ENCODE measurements around the gene AGO3. TPM values are rescaled to one million over a fixed set of nuclear protein-coding genes. Genes with fewer than 3 reads are reported as not detected.
A peak's percentile ranks its signal among the peaks of the same experiment; 100 is the strongest.

Gene AGO3
- total RNA-seq, 2 experiments from 2014 or later = 31.3 to 34.5 TPM

GRCh38 chr1:36097693-36098585 lies 167.0 kb downstream of the AGO3 start:
- peaks cover 16% of the 10 kb centered on the region for H3K4me1 ChIP-seq (ENCODE audit: insufficient read depth, low read length)
- no peak overlapping the region for H3K27ac ChIP-seq (ENCODE audit: low read depth in 1 of 2, low read length in 2 of 2)
- Mint-ChIP-seq H3K27ac (no peak overlapping the region), H3K36me3 (ENCODE audit: low read depth) (peaks cover 27% of the 10 kb centered on the region), H3K4me1 (ENCODE audit: low read depth) (no peaks in the 10 kb centered on the region), H3K4me3 (no peak overlapping the region), H3K27me3 (no peaks in the 10 kb centered on the region), H3K9me3 (no peaks in the 10 kb centered on the region)
- POLR2A ChIA-PET = interaction anchor here (0.7 to 1.4 kb wide), 3 partner anchors 37 to 188 kb away, joined by 3 to 5 read pairs (median 4); no protein-coding TSS in a partner anchor
- ATAC-seq (ENCODE audit: poor library complexity) (no peak), DNase-seq (no peak)
- H3K4me3 ChIP-seq (ENCODE audit: low read length) = no peak overlapping the region
- peaks cover 34% of the 10 kb centered on the region for H3K36me3 ChIP-seq (ENCODE audit: insufficient read depth, low read length)
- no peaks in the 10 kb centered on the region for H3K9me3 ChIP-seq (ENCODE audit: control insufficient read depth in 1 of 2, insufficient read depth in 1 of 2, low read length in 2 of 2)
- intact Hi-C loops (cut with DNase I, micrococcal nuclease) = loop anchor here (2.0 to 10.0 kb wide), 2 partner anchors 51 to 1337 kb away; partner anchors contain the start of gene TRAPPC3 (in 2 of the 2)
- TF ChIP-seq CTCF (IDR thresholded peaks at IDR 0.05) = no peak
- CTCF ChIA-PET = no interaction called here
- H3K27me3 ChIP-seq (ENCODE audit: control insufficient read depth in 1 of 2, insufficient read depth in 2 of 2, low read length in 2 of 2) = no peaks in the 10 kb centered on the region

- no peaks in the 10 kb centered on the region for H3K9me3 ChIP-seq (ENCODE audit: control insufficient read depth in 1 of 2, insufficient read depth in 1 of 2, low read length in 2 of 2)
- H3K4me1 ChIP-seq (ENCODE audit: insufficient read depth, low read length) = peaks cover 12% of the 10 kb centered on the region
- Mint-ChIP-seq H3K27ac (no peak overlapping the region), H3K36me3 (ENCODE audit: low read depth) (peaks cover 19% of the 10 kb centered on the region), H3K4me3 (no peak overlapping the region), H3K27me3 (no peaks in the 10 kb centered on the region), H3K4me1 (ENCODE audit: low read depth) (no peaks in the 10 kb centered on the region), H3K9me3 (no peaks in the 10 kb centered on the region)
- ATAC-seq (ENCODE audit: poor library complexity) = no peak
- CTCF ChIA-PET = interaction anchor here (1.5 kb wide), 1 partner anchor 51 kb away, joined by 10 read pairs; the partner anchor contains the start of gene TRAPPC3
- H3K36me3 ChIP-seq (ENCODE audit: insufficient read depth, low read length) = peaks cover 25% of the 10 kb centered on the region
- intact Hi-C loops (cut with DNase I, micrococcal nuclease) = loop anchor here (1.0 to 10.0 kb wide), 6 partner anchors 35 to 1336 kb away; partner anchors contain the start of gene TRAPPC3 (in 2 of the 2)
- H3K27me3 ChIP-seq (ENCODE audit: control insufficient read depth in 1 of 2, insufficient read depth in 2 of 2, low read length in 2 of 2) = no peaks in the 10 kb centered on the region
- DNase-seq = no peak
- no peak for TF ChIP-seq CTCF (IDR thresholded peaks at IDR 0.05)
- H3K4me3 ChIP-seq (ENCODE audit: low read length) = no peak overlapping the region
- H3K27ac ChIP-seq (ENCODE audit: low read depth in 1 of 2, low read length in 2 of 2) = no peak overlapping the region
- POLR2A ChIA-PET = interaction anchor here (0.7 to 1.2 kb wide), 2 partner anchors 36 to 60 kb away, joined by 3 to 4 read pairs; no protein-coding TSS in a partner anchor
Observed at GRCh38 chr1:36098650-36099365, 167.9 kb downstream of the AGO3 start.

GRCh38 chr1:36099681-36100341 lies 168.9 kb downstream of the AGO3 start:
- POLR2A ChIA-PET = interaction anchor here (0.8 to 1.1 kb wide), 2 partner anchors 35 to 186 kb away, joined by 3 to 6 read pairs; no protein-coding TSS in a partner anchor
- ATAC-seq (ENCODE audit: poor library complexity) (peak; percentile 89), DNase-seq (peak; percentile 61 to 84 (median 71))
- TF ChIP-seq CTCF (IDR thresholded peaks at IDR 0.05) = peak; percentile 91
- Mint-ChIP-seq H3K9me3 (no peaks in the 10 kb centered on the region), H3K27me3 (no peaks in the 10 kb centered on the region), H3K36me3 (ENCODE audit: low read depth) (peaks cover 9% of the 10 kb centered on the region), H3K4me1 (ENCODE audit: low read depth) (no peaks in the 10 kb centered on the region), H3K4me3 (no peak overlapping the region), H3K27ac (no peak overlapping the region)
- Histone ChIP-seq H3K36me3 (ENCODE audit: insufficient read depth, low read length) (peaks cover 15% of the 10 kb centered on the region), H3K27ac (ENCODE audit: low read depth in 1 of 2, low read length in 2 of 2) (no peak overlapping the region), H3K4me3 (ENCODE audit: low read length) (no peak overlapping the region), H3K27me3 (ENCODE audit: control insufficient read depth in 1 of 2, insufficient read depth in 2 of 2, low read length in 2 of 2) (no peaks in the 10 kb centered on the region), H3K9me3 (ENCODE audit: control insufficient read depth in 1 of 2, insufficient read depth in 1 of 2, low read length in 2 of 2) (no peaks in the 10 kb centered on the region), H3K4me1 (ENCODE audit: insufficient read depth, low read length) (peaks cover 12% of the 10 kb centered on the region)
- CTCF ChIA-PET = interaction anchor here (0.6 to 1.6 kb wide), 9 partner anchors 11 to 269 kb away, joined by 3 to 10 read pairs (median 4); partner anchors contain the start of gene TRAPPC3
- intact Hi-C loops (cut with DNase I, micrococcal nuclease) = loop anchor here (1.0 to 10.0 kb wide), 8 partner anchors 34 to 1335 kb away; partner anchors contain the start of gene TRAPPC3 (in 2 of the 2)

All from CD4-positive, alpha-beta T cell (primary cell).